ENCODE data around the gene RAPGEF1.
"Not testable (repeated sequence)": the region's sequence is repeated elsewhere in the genome, so short reads cannot be mapped to it uniquely, and the experiment has no call there.

Gene RAPGEF1

DNA sequence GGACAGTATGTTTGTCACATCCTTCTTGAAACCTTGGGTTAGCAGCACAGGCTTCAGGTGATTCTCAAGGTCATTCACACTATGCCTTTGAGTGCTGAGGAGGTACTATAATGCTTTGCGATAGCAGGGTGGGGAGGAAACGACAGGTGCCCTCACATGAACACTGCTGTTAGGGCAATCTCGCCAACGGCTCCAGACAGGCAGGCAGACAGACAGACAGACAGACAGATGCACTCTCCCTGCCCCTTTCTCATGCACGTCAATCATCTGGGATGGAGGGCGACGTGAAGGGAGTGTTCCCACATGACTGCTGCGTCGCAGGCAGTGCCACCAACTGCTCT, 82.9 kb downstream of the RAPGEF1 start:
- TF ChIP-seq, protein P1, sequence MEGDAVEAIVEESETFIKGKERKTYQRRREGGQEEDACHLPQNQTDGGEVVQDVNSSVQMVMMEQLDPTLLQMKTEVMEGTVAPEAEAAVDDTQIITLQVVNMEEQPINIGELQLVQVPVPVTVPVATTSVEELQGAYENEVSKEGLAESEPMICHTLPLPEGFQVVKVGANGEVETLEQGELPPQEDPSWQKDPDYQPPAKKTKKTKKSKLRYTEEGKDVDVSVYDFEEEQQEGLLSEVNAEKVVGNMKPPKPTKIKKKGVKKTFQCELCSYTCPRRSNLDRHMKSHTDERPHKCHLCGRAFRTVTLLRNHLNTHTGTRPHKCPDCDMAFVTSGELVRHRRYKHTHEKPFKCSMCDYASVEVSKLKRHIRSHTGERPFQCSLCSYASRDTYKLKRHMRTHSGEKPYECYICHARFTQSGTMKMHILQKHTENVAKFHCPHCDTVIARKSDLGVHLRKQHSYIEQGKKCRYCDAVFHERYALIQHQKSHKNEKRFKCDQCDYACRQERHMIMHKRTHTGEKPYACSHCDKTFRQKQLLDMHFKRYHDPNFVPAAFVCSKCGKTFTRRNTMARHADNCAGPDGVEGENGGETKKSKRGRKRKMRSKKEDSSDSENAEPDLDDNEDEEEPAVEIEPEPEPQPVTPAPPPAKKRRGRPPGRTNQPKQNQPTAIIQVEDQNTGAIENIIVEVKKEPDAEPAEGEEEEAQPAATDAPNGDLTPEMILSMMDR (IDR thresholded peaks at IDR 0.05; ENCODE audit: control insufficient read depth, extremely low read depth, insufficient read depth): no peak
- no peak for DNase-seq (ENCODE audit: low read depth)
- no peak overlapping the region for H3K4me3 ChIP-seq (ENCODE audit: low read depth, low read length)

DNA sequence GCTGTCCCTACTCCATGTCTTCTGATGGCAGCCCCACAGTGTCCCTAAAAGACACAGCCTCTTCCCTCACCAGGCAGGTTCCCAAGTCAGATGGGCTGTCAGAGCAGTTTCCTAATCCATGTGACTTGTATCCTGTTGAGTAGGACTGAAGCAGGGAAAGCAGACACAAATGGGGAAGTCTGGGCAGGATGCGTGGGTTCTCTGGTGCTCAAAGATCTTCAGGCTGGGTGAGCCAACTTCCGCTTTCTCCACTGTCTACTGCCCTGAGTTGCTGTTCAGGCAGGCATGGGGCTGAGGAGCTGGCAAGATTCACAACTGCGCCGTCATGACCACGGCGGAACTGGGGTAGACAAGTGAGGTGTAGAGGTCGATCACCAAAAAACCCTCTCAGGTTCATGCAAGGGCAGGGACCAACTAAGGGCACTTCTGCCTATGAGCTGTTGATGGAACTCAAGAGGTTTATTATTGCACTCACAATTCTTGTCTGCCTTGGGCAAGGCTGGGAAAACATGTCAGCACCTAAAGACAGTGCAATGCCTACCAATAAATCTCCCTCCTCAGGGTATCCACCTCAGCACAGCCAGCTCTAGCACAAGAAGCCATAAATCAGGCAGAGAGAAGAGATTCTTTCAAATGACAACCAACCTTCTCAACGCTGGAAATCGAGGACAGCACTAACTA, 83.4 kb downstream of the RAPGEF1 start:
- H3K4me3 ChIP-seq (ENCODE audit: low read depth, low read length): no peak overlapping the region

DNA sequence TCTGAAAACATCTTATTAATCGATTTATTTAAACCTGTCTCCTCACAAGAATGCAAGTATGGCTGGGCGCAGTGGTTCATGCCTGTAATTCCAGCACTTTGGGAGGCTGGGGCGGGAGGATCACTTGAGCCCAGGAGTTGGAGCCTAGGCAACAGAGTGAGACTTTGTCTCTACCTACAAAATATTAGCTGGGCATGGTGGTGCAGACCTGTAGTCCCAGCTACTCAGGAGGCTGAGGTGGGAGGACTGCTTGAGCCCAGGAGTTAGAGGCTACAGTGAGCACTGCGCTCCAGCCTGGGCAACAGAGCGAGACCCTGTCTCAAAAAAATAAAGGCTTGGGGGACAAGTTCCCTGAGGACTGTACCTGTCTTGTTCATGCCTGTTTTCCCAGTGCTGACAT, 85.5 kb downstream of the RAPGEF1 start:
- H3K4me3 ChIP-seq (ENCODE audit: low read depth, low read length); DNase-seq (ENCODE audit: low read depth): not testable (repeated sequence)

More for the DNA sequence above, 83.4 kb downstream of the RAPGEF1 start:
- TF ChIP-seq, protein P1 (IDR thresholded peaks at IDR 0.05; ENCODE audit: control insufficient read depth, extremely low read depth, insufficient read depth): no peak
- DNase-seq (ENCODE audit: low read depth): no peak

DNA sequence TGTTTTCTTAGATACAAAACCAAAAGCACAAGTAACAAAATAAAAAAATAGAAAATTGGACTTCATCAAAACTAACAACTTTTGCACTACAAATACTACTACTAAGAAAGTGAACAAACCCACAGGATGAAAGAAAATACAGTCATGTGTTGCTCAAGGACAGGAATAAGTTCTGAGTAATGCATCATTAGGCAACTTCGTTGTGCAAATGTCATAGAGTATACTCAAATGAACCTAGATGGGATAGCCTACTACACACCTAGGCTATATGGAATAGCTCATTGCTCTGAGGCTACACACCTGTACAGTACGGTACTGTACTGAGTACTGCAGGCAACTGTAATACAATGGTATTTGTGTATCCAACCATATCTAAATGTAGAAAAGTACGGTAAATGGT, 88.3 kb downstream of the RAPGEF1 start:
- no peak for DNase-seq (ENCODE audit: low read depth)
- TF ChIP-seq, protein P1 (IDR thresholded peaks at IDR 0.05; ENCODE audit: control insufficient read depth, extremely low read depth, insufficient read depth): no peak
- H3K4me3 ChIP-seq (ENCODE audit: low read depth, low read length): no peak overlapping the region

DNA sequence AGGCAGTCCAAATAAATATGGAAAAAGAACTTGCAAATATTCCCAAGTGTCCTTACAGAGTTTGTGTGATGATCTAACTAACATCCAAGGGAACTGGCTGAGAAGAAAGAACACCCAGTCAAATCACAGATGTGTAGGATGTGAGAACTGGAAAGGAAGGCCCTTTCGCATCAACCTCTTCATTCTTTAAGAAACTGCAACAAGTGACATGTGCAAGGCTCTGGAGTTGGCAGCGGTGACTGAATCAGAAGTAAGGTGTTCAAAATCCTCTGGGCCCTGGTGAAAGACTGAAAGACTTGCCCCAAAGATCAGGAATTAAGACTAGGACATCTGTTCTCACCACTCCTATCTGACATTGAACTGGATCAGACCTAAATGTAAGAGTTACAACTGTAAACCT, 88.7 kb downstream of the RAPGEF1 start:
- DNase-seq (ENCODE audit: low read depth): no peak
- TF ChIP-seq, protein P1 (IDR thresholded peaks at IDR 0.05; ENCODE audit: control insufficient read depth, extremely low read depth, insufficient read depth): no peak
- no peak overlapping the region for H3K4me3 ChIP-seq (ENCODE audit: low read depth, low read length)

DNA sequence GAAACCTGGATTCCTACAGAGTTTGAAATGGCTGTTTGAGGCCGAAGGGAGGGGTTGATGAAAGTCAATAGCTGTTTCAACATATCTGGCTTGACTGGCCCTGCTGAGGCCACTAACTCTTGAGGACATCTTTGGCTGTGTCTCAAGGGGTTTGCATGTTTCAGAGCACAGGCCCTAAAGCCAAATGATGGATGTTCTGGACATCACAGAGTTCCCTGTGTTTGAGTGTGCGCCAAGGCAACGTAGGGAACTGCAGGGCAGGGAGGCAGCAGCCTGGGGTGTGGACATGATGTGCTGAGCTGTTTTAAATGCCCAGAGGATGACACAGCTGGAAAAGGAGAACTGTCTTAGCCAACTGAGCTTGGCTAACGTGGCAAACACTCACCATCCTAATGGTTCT, 89.6 kb downstream of the RAPGEF1 start:
- no peak overlapping the region for H3K4me3 ChIP-seq (ENCODE audit: low read depth, low read length)
- TF ChIP-seq, protein P1 (IDR thresholded peaks at IDR 0.05; ENCODE audit: control insufficient read depth, extremely low read depth, insufficient read depth): no peak
- DNase-seq (ENCODE audit: low read depth): no peak

DNA sequence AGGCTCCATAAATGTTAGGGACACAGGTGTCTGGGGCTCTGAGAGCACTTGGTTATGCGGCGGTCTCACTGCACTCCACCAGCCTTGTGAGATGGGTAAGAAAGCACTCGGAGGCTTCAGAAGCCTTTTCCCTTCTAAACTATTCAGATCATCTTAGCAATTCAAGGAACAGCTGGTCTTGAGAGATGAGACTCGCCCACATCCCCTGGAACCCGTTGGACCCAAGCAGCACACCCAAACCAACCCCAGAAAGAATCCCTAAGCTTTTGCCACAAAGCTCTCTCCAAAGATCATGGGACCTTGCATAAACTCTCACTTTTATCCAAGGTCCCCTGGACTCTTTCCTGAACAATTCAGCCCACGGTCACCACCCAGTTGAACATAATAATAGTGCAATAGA, 90.2 kb downstream of the RAPGEF1 start:
- no peak overlapping the region for H3K4me3 ChIP-seq (ENCODE audit: low read depth, low read length)
- DNase-seq (ENCODE audit: low read depth): no peak
- TF ChIP-seq, protein P1 (IDR thresholded peaks at IDR 0.05; ENCODE audit: control insufficient read depth, extremely low read depth, insufficient read depth): no peak
